PC-3 (cell line): ENCODE measurements around the gene ERCC8.

Experiments used
- EZH2 ChIP-seq: fragments of 300-600 bp; sonication (generic); IDR thresholded peaks from one replicate; pipeline ENCODE4 v1.6.1; 2017; ENCODE audit warnings: antibody characterized with exemption, mild to moderate bottlenecking, low read length; ENCODE audit not compliant: unreplicated experiment
- TF ChIP-seq, protein P1 (sequence below): fragments of 300-600 bp; sonication (generic); conservative IDR thresholded peaks from 2 replicates; pipeline ENCODE4 v1.5.1; 2017; ENCODE audit warnings: antibody characterized with exemption, low read depth, mild to moderate bottlenecking, low read length

- TF ChIP-seq, protein P1, sequence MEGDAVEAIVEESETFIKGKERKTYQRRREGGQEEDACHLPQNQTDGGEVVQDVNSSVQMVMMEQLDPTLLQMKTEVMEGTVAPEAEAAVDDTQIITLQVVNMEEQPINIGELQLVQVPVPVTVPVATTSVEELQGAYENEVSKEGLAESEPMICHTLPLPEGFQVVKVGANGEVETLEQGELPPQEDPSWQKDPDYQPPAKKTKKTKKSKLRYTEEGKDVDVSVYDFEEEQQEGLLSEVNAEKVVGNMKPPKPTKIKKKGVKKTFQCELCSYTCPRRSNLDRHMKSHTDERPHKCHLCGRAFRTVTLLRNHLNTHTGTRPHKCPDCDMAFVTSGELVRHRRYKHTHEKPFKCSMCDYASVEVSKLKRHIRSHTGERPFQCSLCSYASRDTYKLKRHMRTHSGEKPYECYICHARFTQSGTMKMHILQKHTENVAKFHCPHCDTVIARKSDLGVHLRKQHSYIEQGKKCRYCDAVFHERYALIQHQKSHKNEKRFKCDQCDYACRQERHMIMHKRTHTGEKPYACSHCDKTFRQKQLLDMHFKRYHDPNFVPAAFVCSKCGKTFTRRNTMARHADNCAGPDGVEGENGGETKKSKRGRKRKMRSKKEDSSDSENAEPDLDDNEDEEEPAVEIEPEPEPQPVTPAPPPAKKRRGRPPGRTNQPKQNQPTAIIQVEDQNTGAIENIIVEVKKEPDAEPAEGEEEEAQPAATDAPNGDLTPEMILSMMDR: no peak
- no peak for TF ChIP-seq EZH2
These were observed 35.6 kb upstream of the ERCC8 start for GRCh38 chr5:60980511-60980910.
